ENCODE measurements around the gene PIK3R2.

DNA sequence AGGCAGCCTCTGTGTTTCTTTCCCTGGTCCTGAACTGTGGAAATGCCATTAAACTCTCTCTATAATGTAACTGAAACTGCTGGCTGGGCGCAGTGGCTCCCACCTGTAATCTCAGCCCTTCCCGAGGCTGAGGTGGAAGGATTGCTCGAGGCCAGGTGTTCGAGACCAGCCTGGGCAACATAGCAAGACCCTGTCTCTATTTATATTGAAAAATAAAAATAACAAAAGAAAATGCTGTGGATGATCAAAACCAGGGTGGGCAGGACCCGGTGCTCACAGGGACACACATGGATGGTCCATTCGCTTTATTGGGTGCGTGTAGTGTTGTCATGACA lies 43.5 kb downstream of the PIK3R2 start:
- TF ChIP-seq, protein P1, sequence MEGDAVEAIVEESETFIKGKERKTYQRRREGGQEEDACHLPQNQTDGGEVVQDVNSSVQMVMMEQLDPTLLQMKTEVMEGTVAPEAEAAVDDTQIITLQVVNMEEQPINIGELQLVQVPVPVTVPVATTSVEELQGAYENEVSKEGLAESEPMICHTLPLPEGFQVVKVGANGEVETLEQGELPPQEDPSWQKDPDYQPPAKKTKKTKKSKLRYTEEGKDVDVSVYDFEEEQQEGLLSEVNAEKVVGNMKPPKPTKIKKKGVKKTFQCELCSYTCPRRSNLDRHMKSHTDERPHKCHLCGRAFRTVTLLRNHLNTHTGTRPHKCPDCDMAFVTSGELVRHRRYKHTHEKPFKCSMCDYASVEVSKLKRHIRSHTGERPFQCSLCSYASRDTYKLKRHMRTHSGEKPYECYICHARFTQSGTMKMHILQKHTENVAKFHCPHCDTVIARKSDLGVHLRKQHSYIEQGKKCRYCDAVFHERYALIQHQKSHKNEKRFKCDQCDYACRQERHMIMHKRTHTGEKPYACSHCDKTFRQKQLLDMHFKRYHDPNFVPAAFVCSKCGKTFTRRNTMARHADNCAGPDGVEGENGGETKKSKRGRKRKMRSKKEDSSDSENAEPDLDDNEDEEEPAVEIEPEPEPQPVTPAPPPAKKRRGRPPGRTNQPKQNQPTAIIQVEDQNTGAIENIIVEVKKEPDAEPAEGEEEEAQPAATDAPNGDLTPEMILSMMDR (conservative IDR thresholded peaks at IDR 0.05; ENCODE audit: low read depth in 2 of 2): no peak
- TF ChIP-seq POLR2AphosphoS5 (IDR thresholded peaks at IDR 0.05; ENCODE audit: low read depth): no peak
- no peak for TF ChIP-seq EZH2phosphoT487 (IDR thresholded peaks at IDR 0.05; ENCODE audit: unreplicated experiment)
- no peak for TF ChIP-seq JUNB (IDR thresholded peaks at IDR 0.05; ENCODE audit: unreplicated experiment)
- TF ChIP-seq EZH2 (IDR thresholded peaks at IDR 0.05; ENCODE audit: low read depth, unreplicated experiment): no peak
- TF ChIP-seq, protein P2, sequence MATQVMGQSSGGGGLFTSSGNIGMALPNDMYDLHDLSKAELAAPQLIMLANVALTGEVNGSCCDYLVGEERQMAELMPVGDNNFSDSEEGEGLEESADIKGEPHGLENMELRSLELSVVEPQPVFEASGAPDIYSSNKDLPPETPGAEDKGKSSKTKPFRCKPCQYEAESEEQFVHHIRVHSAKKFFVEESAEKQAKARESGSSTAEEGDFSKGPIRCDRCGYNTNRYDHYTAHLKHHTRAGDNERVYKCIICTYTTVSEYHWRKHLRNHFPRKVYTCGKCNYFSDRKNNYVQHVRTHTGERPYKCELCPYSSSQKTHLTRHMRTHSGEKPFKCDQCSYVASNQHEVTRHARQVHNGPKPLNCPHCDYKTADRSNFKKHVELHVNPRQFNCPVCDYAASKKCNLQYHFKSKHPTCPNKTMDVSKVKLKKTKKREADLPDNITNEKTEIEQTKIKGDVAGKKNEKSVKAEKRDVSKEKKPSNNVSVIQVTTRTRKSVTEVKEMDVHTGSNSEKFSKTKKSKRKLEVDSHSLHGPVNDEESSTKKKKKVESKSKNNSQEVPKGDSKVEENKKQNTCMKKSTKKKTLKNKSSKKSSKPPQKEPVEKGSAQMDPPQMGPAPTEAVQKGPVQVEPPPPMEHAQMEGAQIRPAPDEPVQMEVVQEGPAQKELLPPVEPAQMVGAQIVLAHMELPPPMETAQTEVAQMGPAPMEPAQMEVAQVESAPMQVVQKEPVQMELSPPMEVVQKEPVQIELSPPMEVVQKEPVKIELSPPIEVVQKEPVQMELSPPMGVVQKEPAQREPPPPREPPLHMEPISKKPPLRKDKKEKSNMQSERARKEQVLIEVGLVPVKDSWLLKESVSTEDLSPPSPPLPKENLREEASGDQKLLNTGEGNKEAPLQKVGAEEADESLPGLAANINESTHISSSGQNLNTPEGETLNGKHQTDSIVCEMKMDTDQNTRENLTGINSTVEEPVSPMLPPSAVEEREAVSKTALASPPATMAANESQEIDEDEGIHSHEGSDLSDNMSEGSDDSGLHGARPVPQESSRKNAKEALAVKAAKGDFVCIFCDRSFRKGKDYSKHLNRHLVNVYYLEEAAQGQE (IDR thresholded peaks at IDR 0.05; ENCODE audit: unreplicated experiment): no peak
- no peak for TF ChIP-seq CREB1 (CRISPR knock-in tag; IDR thresholded peaks at IDR 0.05; ENCODE audit: low read depth)
- TF ChIP-seq, protein P3, sequence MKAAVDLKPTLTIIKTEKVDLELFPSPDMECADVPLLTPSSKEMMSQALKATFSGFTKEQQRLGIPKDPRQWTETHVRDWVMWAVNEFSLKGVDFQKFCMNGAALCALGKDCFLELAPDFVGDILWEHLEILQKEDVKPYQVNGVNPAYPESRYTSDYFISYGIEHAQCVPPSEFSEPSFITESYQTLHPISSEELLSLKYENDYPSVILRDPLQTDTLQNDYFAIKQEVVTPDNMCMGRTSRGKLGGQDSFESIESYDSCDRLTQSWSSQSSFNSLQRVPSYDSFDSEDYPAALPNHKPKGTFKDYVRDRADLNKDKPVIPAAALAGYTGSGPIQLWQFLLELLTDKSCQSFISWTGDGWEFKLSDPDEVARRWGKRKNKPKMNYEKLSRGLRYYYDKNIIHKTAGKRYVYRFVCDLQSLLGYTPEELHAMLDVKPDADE (IDR thresholded peaks at IDR 0.05): no peak
- no peak for TF ChIP-seq ZNF114 (CRISPR knock-in tag; IDR thresholded peaks at IDR 0.05)
- no peak for TF ChIP-seq NANOG (IDR thresholded peaks at IDR 0.05; ENCODE audit: borderline replicate concordance)
- TF ChIP-seq ZNF331 (CRISPR knock-in tag; IDR thresholded peaks at IDR 0.05; ENCODE audit: low read depth): no peak

Measured in GM23338 (cell line).